Fibroblast of lung (primary cell): ENCODE measurements around the gene R3HDM4. TPM values are rescaled to one million over a fixed set of nuclear protein-coding genes. Genes with fewer than 3 reads are reported as not detected.

Experiments
- DNase-seq, 2 donors: peaks; one replicate each; pipeline versions ENCODE4 v3.0.0 to v3.0.0-alpha.2; 2010; ENCODE audit warnings: low read depth in 2 of 2
- H2AFZ ChIP-seq: 2 replicates; pipeline ENCODE4 v1.5.1; 2012; ENCODE audit warnings: low read length, control low read depth, inconsistent platforms
- H3K27ac ChIP-seq: 2 replicates; pipeline ENCODE4 v1.5.1; 2011; ENCODE audit warnings: low read length, control low read depth; ENCODE audit not compliant: insufficient read depth
- H3K27me3 ChIP-seq: 2 replicates; pipeline ENCODE4 v1.5.1; 2011; ENCODE audit warnings: mild to moderate bottlenecking, low read length; ENCODE audit not compliant: control insufficient read depth, insufficient read depth
- H3K36me3 ChIP-seq: 2 replicates; pipeline ENCODE4 v1.5.1; 2011; ENCODE audit warnings: low read length; ENCODE audit not compliant: control insufficient read depth, insufficient read depth
- H3K4me1 ChIP-seq: 2 replicates; pipeline ENCODE4 v1.5.1; 2011; ENCODE audit warnings: low read length; ENCODE audit not compliant: control insufficient read depth, insufficient read depth; ENCODE audit errors: extremely low read depth
- H3K4me2 ChIP-seq: 2 replicates; pipeline ENCODE4 v1.5.1; 2011; ENCODE audit warnings: low read length, control low read depth; ENCODE audit not compliant: insufficient read depth; ENCODE audit errors: extremely low read depth
- H3K4me3 ChIP-seq, 4 experiments: fragments of 200-600 bp in 1 of 4; sonication (generic) in 1 of 4; replicated peaks in 1 of 4; 2 replicates each; pipeline ENCODE4 v1.5.1; 2011 to 2016; ENCODE audit warnings: low read length in 4 of 4, low read depth in 3 of 4, mild to moderate bottlenecking in 3 of 4, control low read depth in 2 of 4, inconsistent platforms in 1 of 4, mixed read lengths in 1 of 4; ENCODE audit not compliant: insufficient read depth in 1 of 4; ENCODE audit errors: control extremely low read depth in 1 of 4
- H3K79me2 ChIP-seq: 2 replicates; pipeline ENCODE4 v1.5.1; 2012; ENCODE audit warnings: mild to moderate bottlenecking, low read length, inconsistent platforms; ENCODE audit not compliant: control insufficient read depth, insufficient read depth
- H3K9ac ChIP-seq: 2 replicates; pipeline ENCODE4 v1.5.1; 2011; ENCODE audit warnings: mild to moderate bottlenecking, low read length, control low read depth; ENCODE audit not compliant: insufficient read depth
- H3K9me3 ChIP-seq: 2 replicates; pipeline ENCODE4 v1.5.1; 2012; ENCODE audit warnings: low read depth, low read length; ENCODE audit not compliant: control insufficient read depth, insufficient read depth
- H4K20me1 ChIP-seq: 2 replicates; pipeline ENCODE4 v1.5.1; 2011; ENCODE audit warnings: low read length; ENCODE audit not compliant: control insufficient read depth, insufficient read depth; ENCODE audit errors: extremely low read depth
- EZH2 ChIP-seq: IDR thresholded peaks from 2 replicates; pipeline ENCODE4 v1.5.1; 2012; ENCODE audit warnings: low read length, control low read depth, mild to moderate bottlenecking; ENCODE audit errors: missing control alignments
- polyA plus RNA-seq, 2 donors: library from polyadenylated mRNA; depleted of rRNA in 1 of 2; stranded (reverse) in 1 of 2; unstranded in 1 of 2; fragments of >200 nt; gene quantifications; 2 replicates each; pipeline ENCODE4 v1.2.1, GENCODE V29; 2011 to 2012; ENCODE audit warnings: missing spikeins in 1 of 2
- total RNA-seq: library from RNA; depleted of rRNA; stranded (reverse); fragments of >200 nt; gene quantifications from 2 replicates; pipeline ENCODE4 v1.2.1, GENCODE V29; 2014
- TF ChIP-seq, protein P1 (sequence below), 2 donors: IDR thresholded peaks in 1 of 2; conservative IDR thresholded peaks in 1 of 2; 1 replicate in 1 of 2; 2 replicates in 1 of 2; pipeline ENCODE4 v1.5.1; 2011 to 2012; ENCODE audit warnings: low read length in 2 of 2, control low read depth in 1 of 2, inconsistent platforms in 1 of 2, low read depth in 1 of 2, mild to moderate bottlenecking in 1 of 2

R3HDM4 gene
- total and polyA plus RNA-seq, 2 donors (not counting 1 experiment from before 2014, with no cell fraction given), result 13.2 to 25.5 TPM

DNA sequence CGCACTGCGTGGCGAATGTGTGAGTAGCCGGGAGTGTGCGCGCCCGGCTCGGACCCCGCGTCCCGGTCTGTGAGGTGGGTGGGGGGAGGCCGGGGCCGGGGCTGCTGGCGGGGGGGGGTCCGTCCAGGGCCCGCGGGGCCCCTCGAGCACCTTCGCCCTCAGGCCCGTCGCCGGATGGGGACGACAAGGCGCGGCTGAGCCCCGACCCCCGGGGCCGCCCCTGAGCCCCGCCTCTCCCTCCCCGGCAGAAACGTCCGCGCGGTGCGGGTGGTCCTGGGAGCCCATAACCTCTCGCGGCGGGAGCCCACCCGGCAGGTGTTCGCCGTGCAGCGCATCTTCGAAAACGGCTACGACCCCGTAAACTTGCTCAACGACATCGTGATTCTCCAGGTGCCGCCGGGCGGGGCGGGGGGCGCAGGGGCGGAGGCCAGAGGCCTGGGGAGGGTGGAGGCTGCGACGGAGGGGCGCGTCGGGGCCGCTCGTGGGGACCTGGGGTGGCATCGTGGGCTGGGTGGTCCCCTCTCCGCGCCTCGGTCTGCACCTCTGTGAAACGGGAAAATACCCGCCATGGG, 59.9 kb downstream of the R3HDM4 start:
- TF ChIP-seq, protein P1, sequence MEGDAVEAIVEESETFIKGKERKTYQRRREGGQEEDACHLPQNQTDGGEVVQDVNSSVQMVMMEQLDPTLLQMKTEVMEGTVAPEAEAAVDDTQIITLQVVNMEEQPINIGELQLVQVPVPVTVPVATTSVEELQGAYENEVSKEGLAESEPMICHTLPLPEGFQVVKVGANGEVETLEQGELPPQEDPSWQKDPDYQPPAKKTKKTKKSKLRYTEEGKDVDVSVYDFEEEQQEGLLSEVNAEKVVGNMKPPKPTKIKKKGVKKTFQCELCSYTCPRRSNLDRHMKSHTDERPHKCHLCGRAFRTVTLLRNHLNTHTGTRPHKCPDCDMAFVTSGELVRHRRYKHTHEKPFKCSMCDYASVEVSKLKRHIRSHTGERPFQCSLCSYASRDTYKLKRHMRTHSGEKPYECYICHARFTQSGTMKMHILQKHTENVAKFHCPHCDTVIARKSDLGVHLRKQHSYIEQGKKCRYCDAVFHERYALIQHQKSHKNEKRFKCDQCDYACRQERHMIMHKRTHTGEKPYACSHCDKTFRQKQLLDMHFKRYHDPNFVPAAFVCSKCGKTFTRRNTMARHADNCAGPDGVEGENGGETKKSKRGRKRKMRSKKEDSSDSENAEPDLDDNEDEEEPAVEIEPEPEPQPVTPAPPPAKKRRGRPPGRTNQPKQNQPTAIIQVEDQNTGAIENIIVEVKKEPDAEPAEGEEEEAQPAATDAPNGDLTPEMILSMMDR (conservative IDR thresholded peaks at IDR 0.05 in 1 of 2, IDR thresholded peaks at IDR 0.05 in 1 of 2; ENCODE audit: low read depth in 1 of 2, low read length in 2 of 2), result no peak
- TF ChIP-seq EZH2, result no peak
- Histone ChIP-seq H3K27me3 (no peaks in the 10 kb centered on the region), H4K20me1 (no peaks in the 10 kb centered on the region), H2AFZ (no peak overlapping the region), H3K36me3 (no peaks in the 10 kb centered on the region), H3K4me3 (no peak overlapping the region), H3K27ac (no peak overlapping the region), H3K4me2 (no peak overlapping the region), H3K9me3 (no peaks in the 10 kb centered on the region), H3K79me2 (no peaks in the 10 kb centered on the region), H3K4me1 (peaks cover 6% of the 10 kb centered on the region), H3K9ac (no peak overlapping the region)
- DNase-seq, result no peak

DNA sequence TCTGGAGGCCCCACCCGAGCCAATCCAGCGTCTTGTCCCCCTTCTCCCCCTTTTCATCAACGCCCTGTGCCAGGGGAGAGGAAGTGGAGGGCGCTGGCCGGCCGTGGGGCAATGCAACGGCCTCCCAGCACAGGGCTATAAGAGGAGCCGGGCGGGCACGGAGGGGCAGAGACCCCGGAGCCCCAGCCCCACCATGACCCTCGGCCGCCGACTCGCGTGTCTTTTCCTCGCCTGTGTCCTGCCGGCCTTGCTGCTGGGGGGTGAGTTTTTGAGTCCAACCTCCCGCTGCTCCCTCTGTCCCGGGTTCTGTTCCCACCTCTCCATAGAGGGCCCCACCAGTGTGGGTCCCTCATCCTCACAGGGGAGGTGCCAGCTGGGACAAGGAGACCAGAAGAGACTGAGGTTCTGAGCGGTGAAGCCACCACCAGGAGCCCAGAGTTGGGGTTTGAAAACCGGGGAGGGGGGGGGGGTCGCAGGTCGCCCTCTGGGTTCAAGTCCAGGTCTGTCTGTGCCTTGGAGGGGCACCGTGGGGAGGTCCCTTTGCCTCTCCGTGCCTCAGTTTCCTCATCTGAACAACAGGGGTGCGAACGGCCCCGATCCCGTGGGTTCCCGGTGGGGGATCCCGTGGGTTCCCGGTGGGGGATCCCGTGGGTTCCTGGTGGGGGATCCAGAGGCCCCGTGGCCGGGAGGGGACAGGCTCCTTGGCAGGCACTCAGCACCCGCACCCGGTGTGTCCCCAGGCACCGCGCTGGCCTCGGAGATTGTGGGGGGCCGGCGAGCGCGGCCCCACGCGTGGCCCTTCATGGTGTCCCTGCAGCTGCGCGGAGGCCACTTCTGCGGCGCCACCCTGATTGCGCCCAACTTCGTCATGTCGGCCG, 60.6 kb downstream of the R3HDM4 start, which contains the start of gene ELANE:
Gene ELANE (plus strand): TSS at position 168 of the 878 bp plus-strand sequence. CDS start 26 bp downstream, at position 194.
- Histone ChIP-seq H4K20me1 (no peaks in the 10 kb centered on the region), H3K4me2 (no peak within 1 kb of the TSS)
- TF ChIP-seq EZH2, result peak; percentile 48
- TF ChIP-seq, protein P1 (conservative IDR thresholded peaks at IDR 0.05 in 1 of 2, IDR thresholded peaks at IDR 0.05 in 1 of 2; ENCODE audit: low read depth in 1 of 2, low read length in 2 of 2), result no peak

DNA sequence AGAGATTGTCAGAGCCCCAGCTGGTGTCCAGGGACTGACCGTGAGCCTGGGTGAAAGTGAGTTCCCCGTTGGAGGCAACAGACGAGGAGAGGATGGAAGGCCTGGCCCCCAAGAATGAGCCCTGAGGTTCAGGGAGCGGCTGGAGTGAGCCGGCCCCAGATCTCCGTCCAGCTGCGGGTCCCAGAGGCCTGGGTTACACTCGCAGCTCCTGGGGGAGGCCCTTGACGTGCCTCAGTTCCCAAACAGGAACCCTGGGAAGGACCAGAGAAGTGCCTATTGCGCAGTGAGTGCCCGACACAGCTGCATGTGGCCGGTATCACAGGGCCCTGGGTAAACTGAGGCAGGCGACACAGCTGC, 62.1 kb downstream of the R3HDM4 start:
- Histone ChIP-seq H3K4me2 (peak overlapping the region; percentile 59), H3K27ac (peak overlapping the region; percentile 91), H3K4me1 (peaks cover 6% of the 10 kb centered on the region), H3K9me3 (no peaks in the 10 kb centered on the region), H2AFZ (peak overlapping the region; percentile 55), H3K27me3 (peaks cover 6% of the 10 kb centered on the region), H3K9ac (peak overlapping the region; percentile 58), H3K36me3 (no peaks in the 10 kb centered on the region), H4K20me1 (no peaks in the 10 kb centered on the region), H3K4me3 (peak overlapping the region in 2 of 4 experiments; percentile 8 to 29), H3K79me2 (no peaks in the 10 kb centered on the region)
- DNase-seq, result no peak
- TF ChIP-seq, protein P1 (conservative IDR thresholded peaks at IDR 0.05 in 1 of 2, IDR thresholded peaks at IDR 0.05 in 1 of 2; ENCODE audit: low read depth in 1 of 2, low read length in 2 of 2), result no peak
- TF ChIP-seq EZH2, result no peak

More for the DNA sequence above, 60.6 kb downstream of the R3HDM4 start, which contains the start of gene ELANE:
- Histone ChIP-seq H3K79me2 (no peaks in the 10 kb centered on the region), H3K4me1 (peaks cover 6% of the 10 kb centered on the region), H3K9me3 (no peaks in the 10 kb centered on the region), H3K4me3 (no peak within 1 kb of the TSS), H3K36me3 (no peaks in the 10 kb centered on the region), H2AFZ (no peak within 1 kb of the TSS), H3K27ac (peak within 1 kb of the TSS; percentile 91), H3K27me3 (peaks cover 5% of the 10 kb centered on the region), H3K9ac (peak within 1 kb of the TSS; percentile 58)
- DNase-seq, result no peak
